ENCODE data around the gene FOXO4.

Gene FOXO4

GRCh38 chrX:71147496-71148277 is 52.0 kb downstream of the FOXO4 start:
- no peak for DNase-seq
- H3K27me3 Mint-ChIP-seq = no peaks in the 10 kb centered on the region
- no peak overlapping the region for H3K4me3 Mint-ChIP-seq
- no peak for ATAC-seq
- no peaks in the 10 kb centered on the region for H3K9me3 Mint-ChIP-seq
- H3K4me1 Mint-ChIP-seq = peaks cover 20% of the 10 kb centered on the region
- no peak overlapping the region for H3K27ac Mint-ChIP-seq

- Mint-ChIP-seq H3K9me3 (no peaks in the 10 kb centered on the region), H3K27ac (no peak overlapping the region), H3K4me1 (peaks cover 20% of the 10 kb centered on the region)
Measured at GRCh38 chrX:71148278-71148663, 52.6 kb downstream of the FOXO4 start.

GRCh38 chrX:71151366-71151765 is 55.7 kb downstream of the FOXO4 start:
- Mint-ChIP-seq H3K27ac (no peak overlapping the region), H3K9me3 (no peaks in the 10 kb centered on the region), H3K4me1 (peaks cover 4% of the 10 kb centered on the region), H3K27me3 (no peaks in the 10 kb centered on the region), H3K4me3 (no peak overlapping the region)
- DNase-seq (no peak), ATAC-seq (no peak)

More at GRCh38 chrX:71148278-71148663, 52.6 kb downstream of the FOXO4 start:
- no peaks in the 10 kb centered on the region for H3K27me3 Mint-ChIP-seq
- H3K4me3 Mint-ChIP-seq = no peak overlapping the region
- no peak for DNase-seq
- ATAC-seq = no peak
